HG02852 (cell line): ENCODE results near the gene CDYL.

ENCODE experiments used
- ATAC-seq: cut with Tn5 transposase; IDR thresholded peaks from one replicate; pipeline ENCODE4 v1.9.1; 2021; ENCODE audit warnings: mild to moderate bottlenecking, moderate library complexity; ENCODE audit not compliant: unreplicated experiment

CDYL gene

GRCh38 chr6:4802312-4802935, 26.2 kb downstream of the CDYL start:
- ATAC-seq: peak; percentile 70

- no peak for ATAC-seq
Measured at GRCh38 chr6:4803343-4803744, 27.1 kb downstream of the CDYL start.

GRCh38 chr6:4804095-4804494, 27.9 kb downstream of the CDYL start:
- no peak for ATAC-seq

GRCh38 chr6:4805553-4806336, 29.5 kb downstream of the CDYL start:
- no peak for ATAC-seq

GRCh38 chr6:4806337-4806725, 30.1 kb downstream of the CDYL start:
- ATAC-seq: no peak

- ATAC-seq: no peak
Measured at GRCh38 chr6:4806791-4807190, 30.6 kb downstream of the CDYL start.

- no peak for ATAC-seq
Measured at GRCh38 chr6:4808396-4808795, 32.2 kb downstream of the CDYL start.

GRCh38 chr6:4809999-4810918, 34.1 kb downstream of the CDYL start:
- ATAC-seq: no peak

- ATAC-seq: no peak
Measured at GRCh38 chr6:4812068-4812467, 35.9 kb downstream of the CDYL start.

- no peak for ATAC-seq
Measured at GRCh38 chr6:4813055-4813454, 36.9 kb downstream of the CDYL start.

- ATAC-seq: peak; percentile 50
Measured at GRCh38 chr6:4814212-4814611, 38.0 kb downstream of the CDYL start.

GRCh38 chr6:4814987-4815386, 38.8 kb downstream of the CDYL start:
- no peak for ATAC-seq

- no peak for ATAC-seq
Measured at GRCh38 chr6:4815584-4815983, 39.4 kb downstream of the CDYL start.

GRCh38 chr6:4816904-4817303, 40.7 kb downstream of the CDYL start:
- ATAC-seq: no peak

- ATAC-seq: no peak
Measured at GRCh38 chr6:4817551-4817950, 41.3 kb downstream of the CDYL start.

GRCh38 chr6:4818272-4818938, 42.2 kb downstream of the CDYL start:
- ATAC-seq: no peak

GRCh38 chr6:4819706-4820283, 43.6 kb downstream of the CDYL start:
- no peak for ATAC-seq

GRCh38 chr6:4820704-4821276, 44.6 kb downstream of the CDYL start:
- no peak for ATAC-seq

- no peak for ATAC-seq
Measured at GRCh38 chr6:4822476-4822875, 46.3 kb downstream of the CDYL start.

GRCh38 chr6:4828187-4828698, 52.0 kb downstream of the CDYL start:
- ATAC-seq: no peak
